Measurements from ENCODE around the gene SHISA8. TPM values are rescaled to one million over a fixed set of nuclear protein-coding genes. Genes with fewer than 3 reads are reported as not detected.

The SHISA8 gene
- total and polyA plus RNA-seq, 10 of the 15 experiments (the other 5 are each of a cell fraction or from before 2014, with no cell fraction given): 0.06 to 10.1 (median 0.25) TPM

DNA sequence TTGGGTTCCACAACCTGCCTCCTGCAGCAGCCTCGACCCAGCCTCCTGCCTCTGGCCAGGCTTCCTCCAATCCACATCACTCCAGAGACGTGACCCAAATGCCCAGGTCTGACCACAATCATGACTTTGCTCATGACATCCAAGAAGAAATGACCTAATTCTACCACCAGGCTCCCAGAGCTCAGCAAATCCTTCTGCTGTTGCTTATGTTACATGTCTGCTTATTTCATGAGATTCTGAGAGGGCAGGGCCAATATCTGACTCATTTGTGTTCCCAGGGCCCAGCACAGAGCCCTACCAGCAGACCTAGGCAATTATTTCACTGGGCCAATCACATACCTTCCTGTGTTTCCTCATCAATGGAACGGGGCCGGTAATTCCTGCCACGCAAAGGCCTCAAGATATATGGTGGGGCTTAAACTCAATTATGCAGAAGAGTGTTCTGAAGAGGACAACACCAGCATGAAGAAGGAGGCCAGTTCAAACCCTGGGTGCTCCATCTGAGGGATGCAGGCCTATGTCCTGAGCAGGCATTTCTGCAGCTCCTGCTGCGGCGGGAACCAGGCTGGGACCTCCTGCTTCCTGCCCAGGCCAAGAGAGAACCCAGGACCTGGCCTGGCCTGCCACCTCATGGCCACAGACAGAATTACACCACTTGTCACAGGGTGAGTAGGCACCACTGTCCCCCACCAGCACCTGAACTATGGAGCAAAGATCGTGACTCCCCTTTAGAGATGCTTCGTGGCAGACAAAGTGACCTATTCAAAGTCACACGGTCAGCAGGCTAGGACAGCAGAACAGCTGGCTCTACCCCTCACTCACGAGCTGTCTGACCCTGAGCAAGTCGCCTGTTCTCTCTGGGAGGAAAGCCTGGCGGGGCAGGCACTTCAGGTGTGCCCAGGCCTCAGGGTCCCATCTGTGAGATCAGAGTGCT, 26.2 kb upstream of the SHISA8 start (continued):
- TF ChIP-seq, protein P1, sequence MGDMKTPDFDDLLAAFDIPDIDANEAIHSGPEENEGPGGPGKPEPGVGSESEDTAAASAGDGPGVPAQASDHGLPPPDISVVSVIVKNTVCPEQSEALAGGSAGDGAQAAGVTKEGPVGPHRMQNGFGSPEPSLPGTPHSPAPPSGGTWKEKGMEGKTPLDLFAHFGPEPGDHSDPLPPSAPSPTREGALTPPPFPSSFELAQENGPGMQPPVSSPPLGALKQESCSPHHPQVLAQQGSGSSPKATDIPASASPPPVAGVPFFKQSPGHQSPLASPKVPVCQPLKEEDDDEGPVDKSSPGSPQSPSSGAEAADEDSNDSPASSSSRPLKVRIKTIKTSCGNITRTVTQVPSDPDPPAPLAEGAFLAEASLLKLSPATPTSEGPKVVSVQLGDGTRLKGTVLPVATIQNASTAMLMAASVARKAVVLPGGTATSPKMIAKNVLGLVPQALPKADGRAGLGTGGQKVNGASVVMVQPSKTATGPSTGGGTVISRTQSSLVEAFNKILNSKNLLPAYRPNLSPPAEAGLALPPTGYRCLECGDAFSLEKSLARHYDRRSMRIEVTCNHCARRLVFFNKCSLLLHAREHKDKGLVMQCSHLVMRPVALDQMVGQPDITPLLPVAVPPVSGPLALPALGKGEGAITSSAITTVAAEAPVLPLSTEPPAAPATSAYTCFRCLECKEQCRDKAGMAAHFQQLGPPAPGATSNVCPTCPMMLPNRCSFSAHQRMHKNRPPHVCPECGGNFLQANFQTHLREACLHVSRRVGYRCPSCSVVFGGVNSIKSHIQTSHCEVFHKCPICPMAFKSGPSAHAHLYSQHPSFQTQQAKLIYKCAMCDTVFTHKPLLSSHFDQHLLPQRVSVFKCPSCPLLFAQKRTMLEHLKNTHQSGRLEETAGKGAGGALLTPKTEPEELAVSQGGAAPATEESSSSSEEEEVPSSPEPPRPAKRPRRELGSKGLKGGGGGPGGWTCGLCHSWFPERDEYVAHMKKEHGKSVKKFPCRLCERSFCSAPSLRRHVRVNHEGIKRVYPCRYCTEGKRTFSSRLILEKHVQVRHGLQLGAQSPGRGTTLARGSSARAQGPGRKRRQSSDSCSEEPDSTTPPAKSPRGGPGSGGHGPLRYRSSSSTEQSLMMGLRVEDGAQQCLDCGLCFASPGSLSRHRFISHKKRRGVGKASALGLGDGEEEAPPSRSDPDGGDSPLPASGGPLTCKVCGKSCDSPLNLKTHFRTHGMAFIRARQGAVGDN (IDR thresholded peaks at IDR 0.05): peak; percentile 96

DNA sequence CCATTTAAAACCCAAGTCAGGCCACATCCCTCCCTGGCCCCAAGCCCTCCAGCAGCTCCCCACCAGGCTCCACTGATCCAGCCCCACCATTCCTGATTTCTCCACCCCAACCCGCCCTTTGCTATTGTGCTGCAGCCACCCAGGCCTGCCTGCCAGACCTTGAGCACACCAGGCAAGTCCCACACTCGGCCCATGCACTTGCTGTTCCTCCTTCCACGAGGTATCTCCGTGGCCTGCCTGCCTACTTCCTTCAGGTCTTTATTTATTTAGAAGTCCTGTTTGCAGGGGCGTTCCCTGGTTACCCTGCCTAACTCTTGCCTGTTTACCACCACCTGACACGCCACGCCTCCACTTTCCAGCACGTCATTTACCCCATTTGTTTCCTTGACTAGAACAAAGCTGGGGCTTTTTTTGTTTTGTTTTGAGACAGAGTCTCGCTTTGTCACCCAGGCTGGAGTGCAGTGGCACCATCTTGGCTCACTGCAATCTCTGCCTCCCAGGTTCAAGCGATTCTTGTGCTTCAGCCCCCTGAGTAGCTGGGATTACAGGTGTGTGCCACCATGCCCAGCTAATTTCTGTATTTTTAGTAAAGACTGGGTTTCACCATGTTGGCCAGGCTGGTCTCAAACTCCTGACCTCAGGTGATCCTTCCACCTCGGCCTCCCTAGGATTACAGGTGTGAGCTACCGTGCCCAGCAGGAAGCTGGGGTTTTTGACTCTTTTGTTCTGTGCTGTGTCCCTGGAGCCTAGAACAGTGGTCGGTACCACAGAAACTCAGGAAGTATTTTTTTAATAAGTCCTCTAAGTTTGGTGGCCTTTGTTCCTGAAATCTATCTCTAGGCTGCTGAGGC, 25.3 kb upstream of the SHISA8 start:
- SMC1A ChIA-PET (ENCODE audit: uncharacterized antibody, unreplicated experiment): interaction anchor here (0.7 to 11.9 kb wide), 28 partner anchors 9 to 273 kb away, joined by 3 to 321 read pairs (median 5); partner anchors contain the start of genes MEI1, NAGA, SHISA8 and SMIM45
- CTCF ChIA-PET: interaction anchor here (0.7 to 8.3 kb wide), 39 partner anchors 10 to 500 kb away, joined by 3 to 234 read pairs (median 5); partner anchors contain the start of genes CCDC134, MEI1, SMDT1 and SMIM45
- Histone ChIP-seq H3K4me2 (ENCODE audit: control insufficient read depth, insufficient read depth) (peak overlapping the region; percentile 94), H3K27me3 (replicated peaks in 1 of 2; ENCODE audit: control insufficient read depth in 2 of 2, insufficient read depth in 2 of 2, low read length in 1 of 2) (no peaks in the 10 kb centered on the region), H3K4me1 (ENCODE audit: control insufficient read depth, insufficient read depth, low read length) (peaks cover 75% of the 10 kb centered on the region), H3K9ac (ENCODE audit: control insufficient read depth, insufficient read depth, low read length) (peak overlapping the region; percentile 73), H2AFZ (ENCODE audit: control insufficient read depth, low read depth, low read length) (no peak overlapping the region), H3K79me2 (ENCODE audit: control insufficient read depth, insufficient read depth, low read length) (peaks cover 40% of the 10 kb centered on the region), H3K4me3 (no peak overlapping the region), H4K20me1 (ENCODE audit: control insufficient read depth, insufficient read depth) (no peaks in the 10 kb centered on the region), H3K27ac (ENCODE audit: control insufficient read depth, insufficient read depth) (peak overlapping the region; percentile 94), H3K9me3 (replicated peaks; ENCODE audit: control insufficient read depth, insufficient read depth, low read length) (no peaks in the 10 kb centered on the region), H3K36me3 (ENCODE audit: control insufficient read depth in 2 of 2, insufficient read depth in 2 of 2, low read length in 1 of 2) (peaks cover 19 to 20% of the 10 kb centered on the region in 2 experiments)
- peak; percentile 67 for ATAC-seq
- BruUV-seq (replicated peaks): TSS peak; percentile 90
- POLR2A ChIA-PET: interaction anchor here (0.6 to 12.6 kb wide), 21 partner anchors 10 to 500 kb away, joined by 3 to 599 read pairs (median 5); partner anchors contain the start of genes CENPM, MEI1, PMM1 and SHISA8
- in situ Hi-C loops (cut with MboI): loop anchor here (5.0 kb wide), 1 partner anchor 243 kb away; the partner anchor contains the start of gene MEI1
- FAIRE-seq: peak; percentile 95
- DNase-seq (ENCODE audit: low read depth, low spot score): peak; percentile 98
- 0% methylated on average over 13 of the region's 13 CpGs for WGBS (ENCODE audit: insufficient coverage, insufficient replicate concordance, low lambda C conversion rate, missing lambda C conversion rate)
- intact Hi-C loops (cut with micrococcal nuclease; ENCODE audit: unreplicated experiment): loop anchor here (1.0 to 2.0 kb wide), 4 partner anchors 14 to 107 kb away; partner anchors contain the start of genes SREBF2 and TNFRSF13C
- RAD21 ChIA-PET (ENCODE audit: unreplicated experiment): interaction anchor here (0.9 to 8.6 kb wide), 23 partner anchors 9 to 498 kb away, joined by 3 to 408 read pairs (median 9); partner anchors contain the start of genes CCDC134, CENPM, MEI1 and SHISA8
- TF ChIP-seq BCL11A (IDR thresholded peaks at IDR 0.05; ENCODE audit: low read depth, low read length) (peak; percentile 45; the same call in 1 of the 2 replicates), IKZF1 (conservative IDR thresholded peaks at IDR 0.05) (peak; percentile 100), RBBP5 (conservative IDR thresholded peaks at IDR 0.05) (0 out of 2 replicates have a peak, but pooled peaks have one; percentile 43), ZSCAN29 (IDR thresholded peaks at IDR 0.05) (no peak), KDM1A (IDR thresholded peaks at IDR 0.05; ENCODE audit: borderline replicate concordance) (no peak), STAT1 (conservative IDR thresholded peaks at IDR 0.05) (peak; percentile 62; the same call in 1 of the 2 replicates), RAD51 (IDR thresholded peaks at IDR 0.05) (peak; percentile 92), SIX5 (IDR thresholded peaks at IDR 0.05; ENCODE audit: low read depth, low read length, severe bottlenecking) (no peak), CBX5 (IDR thresholded peaks at IDR 0.05; ENCODE audit: low read depth) (no peak), NFYA (IDR thresholded peaks at IDR 0.05; ENCODE audit: borderline replicate concordance, low read depth, low read length) (no peak), MTA2 (IDR thresholded peaks at IDR 0.05; ENCODE audit: low read depth) (peak; percentile 94)
- TF ChIP-seq, protein P2, sequence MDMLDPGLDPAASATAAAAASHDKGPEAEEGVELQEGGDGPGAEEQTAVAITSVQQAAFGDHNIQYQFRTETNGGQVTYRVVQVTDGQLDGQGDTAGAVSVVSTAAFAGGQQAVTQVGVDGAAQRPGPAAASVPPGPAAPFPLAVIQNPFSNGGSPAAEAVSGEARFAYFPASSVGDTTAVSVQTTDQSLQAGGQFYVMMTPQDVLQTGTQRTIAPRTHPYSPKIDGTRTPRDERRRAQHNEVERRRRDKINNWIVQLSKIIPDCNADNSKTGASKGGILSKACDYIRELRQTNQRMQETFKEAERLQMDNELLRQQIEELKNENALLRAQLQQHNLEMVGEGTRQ (IDR thresholded peaks at IDR 0.05; ENCODE audit: borderline replicate concordance, low read depth, low read length): peak; percentile 54
